Breast epithelium (tissue), 3 donors: Measurements from ENCODE around the gene DAND5.

ENCODE experiments used
- POLR2A ChIP-seq: fragments of 450-650 bp; IDR thresholded peaks from one replicate; pipeline ENCODE4 v1.6.1; 2016; ENCODE audit warnings: antibody characterized with exemption, mild to moderate bottlenecking, moderate library complexity
- TF ChIP-seq, protein P1 (sequence below), 3 donors: fragments of 450-650 bp; IDR thresholded peaks; one replicate each; pipeline ENCODE4 v1.5.1; 2016 to 2017; ENCODE audit warnings: antibody characterized with exemption in 3 of 3, mild to moderate bottlenecking in 3 of 3, moderate library complexity in 3 of 3

DNA sequence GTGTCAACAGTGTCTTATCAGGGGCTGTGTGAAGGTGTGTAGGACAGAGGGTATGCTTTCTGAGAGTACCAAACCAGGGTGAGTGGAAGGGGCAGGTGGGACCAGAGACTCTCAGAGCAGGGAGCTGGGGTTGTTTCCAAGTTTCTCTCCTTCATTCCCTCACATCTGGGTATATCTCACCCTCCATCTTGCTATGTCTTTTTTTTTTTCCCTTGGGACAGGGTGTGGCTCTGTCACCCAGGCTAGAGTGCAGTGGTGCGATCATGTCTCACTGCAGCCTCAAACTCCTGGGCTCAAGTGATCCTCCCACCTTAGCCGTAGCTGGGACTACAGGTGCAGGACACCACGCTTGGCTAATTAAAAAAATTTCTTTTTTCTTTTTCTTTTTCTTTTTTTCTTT is 10.6 kb downstream of the DAND5 start:
- TF ChIP-seq, protein P1, sequence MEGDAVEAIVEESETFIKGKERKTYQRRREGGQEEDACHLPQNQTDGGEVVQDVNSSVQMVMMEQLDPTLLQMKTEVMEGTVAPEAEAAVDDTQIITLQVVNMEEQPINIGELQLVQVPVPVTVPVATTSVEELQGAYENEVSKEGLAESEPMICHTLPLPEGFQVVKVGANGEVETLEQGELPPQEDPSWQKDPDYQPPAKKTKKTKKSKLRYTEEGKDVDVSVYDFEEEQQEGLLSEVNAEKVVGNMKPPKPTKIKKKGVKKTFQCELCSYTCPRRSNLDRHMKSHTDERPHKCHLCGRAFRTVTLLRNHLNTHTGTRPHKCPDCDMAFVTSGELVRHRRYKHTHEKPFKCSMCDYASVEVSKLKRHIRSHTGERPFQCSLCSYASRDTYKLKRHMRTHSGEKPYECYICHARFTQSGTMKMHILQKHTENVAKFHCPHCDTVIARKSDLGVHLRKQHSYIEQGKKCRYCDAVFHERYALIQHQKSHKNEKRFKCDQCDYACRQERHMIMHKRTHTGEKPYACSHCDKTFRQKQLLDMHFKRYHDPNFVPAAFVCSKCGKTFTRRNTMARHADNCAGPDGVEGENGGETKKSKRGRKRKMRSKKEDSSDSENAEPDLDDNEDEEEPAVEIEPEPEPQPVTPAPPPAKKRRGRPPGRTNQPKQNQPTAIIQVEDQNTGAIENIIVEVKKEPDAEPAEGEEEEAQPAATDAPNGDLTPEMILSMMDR (IDR thresholded peaks at IDR 0.05) = no peak
- TF ChIP-seq POLR2A = no peak
